ENCODE data around the gene NATD1.
"Not testable (repeated sequence)": the region's sequence is repeated elsewhere in the genome, so short reads cannot be mapped to it uniquely, and the experiment has no call there.

The NATD1 gene

DNA sequence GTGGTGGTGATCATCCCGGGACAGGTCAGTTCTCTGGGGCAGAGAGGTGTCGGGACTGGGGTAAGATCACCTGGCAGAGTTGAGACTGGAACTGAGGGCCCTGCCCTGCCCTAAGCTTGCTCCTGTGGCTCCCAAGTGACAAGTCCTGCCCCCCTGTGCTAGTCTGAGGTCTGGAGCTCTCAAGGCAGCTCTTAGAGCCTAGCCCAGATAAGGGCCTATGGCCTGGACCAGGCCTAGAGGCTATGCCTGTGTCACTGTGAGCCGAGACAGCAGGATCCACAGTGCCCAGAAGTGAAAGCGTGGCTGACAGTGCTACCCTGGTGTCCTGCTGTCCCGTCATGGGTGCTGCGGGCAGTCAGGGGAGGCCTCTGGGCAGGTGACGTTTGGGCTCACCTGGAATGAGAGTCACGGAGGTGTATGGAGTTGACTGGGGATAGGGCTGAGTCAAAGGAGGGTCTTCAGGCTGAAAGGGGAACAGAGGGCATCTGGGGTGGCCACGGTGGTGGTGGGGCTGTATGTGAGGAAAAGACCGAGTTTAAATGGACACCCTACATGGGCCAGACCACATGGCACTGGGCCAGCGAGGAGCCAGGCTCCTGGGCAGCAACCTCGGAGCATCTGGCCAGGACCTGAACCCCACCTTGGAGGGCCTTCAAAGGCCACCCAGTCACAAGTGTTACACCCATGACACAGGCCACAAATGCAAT lies 5.5 kb downstream of the NATD1 start:
- DNase-seq (ENCODE audit: low read depth, low spot score): no peak

DNA sequence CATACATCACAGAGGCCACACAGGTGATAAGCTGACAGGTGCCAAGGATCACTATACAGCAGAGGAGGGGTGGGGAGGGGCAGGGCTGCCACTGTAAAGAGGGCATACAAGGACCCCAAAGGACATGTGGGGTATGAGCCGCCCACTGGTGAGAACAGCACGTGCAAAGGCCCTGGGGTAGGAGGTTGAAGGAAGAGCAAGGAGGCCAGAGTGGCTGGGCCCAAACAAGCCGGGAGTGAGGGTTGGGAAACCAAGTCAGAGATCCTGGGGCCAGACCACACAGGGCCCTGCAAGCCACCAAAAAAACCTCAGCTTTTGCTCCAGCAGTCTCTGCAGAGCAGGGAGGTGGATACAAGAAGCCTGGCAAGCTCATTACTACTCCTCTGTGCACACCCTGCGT lies 6.5 kb downstream of the NATD1 start:
- no peak for DNase-seq (ENCODE audit: low read depth, low spot score)

DNA sequence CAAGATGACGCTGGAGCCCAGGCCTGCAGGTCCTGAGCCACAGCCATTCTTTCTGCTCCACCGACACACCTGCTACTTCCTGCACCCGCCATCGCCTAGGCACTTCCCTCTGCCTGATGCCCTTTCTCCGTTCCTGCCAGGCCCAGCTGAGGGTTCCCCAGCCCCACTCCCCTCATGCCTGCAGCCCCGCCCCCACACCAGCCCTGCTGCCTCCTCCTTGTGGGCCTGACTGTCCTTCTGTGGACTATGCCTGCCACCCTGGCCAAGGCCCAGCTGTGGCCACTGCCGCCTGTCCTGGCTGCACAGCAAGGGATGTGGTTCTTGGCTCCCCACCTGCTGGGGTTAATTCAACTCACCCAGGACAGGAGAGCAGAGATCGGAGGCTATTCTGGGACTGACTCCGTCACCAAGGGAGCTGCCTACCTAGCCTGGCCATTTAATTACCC lies 7.5 kb downstream of the NATD1 start:
- no peak for DNase-seq (ENCODE audit: low read depth, low spot score)

DNA sequence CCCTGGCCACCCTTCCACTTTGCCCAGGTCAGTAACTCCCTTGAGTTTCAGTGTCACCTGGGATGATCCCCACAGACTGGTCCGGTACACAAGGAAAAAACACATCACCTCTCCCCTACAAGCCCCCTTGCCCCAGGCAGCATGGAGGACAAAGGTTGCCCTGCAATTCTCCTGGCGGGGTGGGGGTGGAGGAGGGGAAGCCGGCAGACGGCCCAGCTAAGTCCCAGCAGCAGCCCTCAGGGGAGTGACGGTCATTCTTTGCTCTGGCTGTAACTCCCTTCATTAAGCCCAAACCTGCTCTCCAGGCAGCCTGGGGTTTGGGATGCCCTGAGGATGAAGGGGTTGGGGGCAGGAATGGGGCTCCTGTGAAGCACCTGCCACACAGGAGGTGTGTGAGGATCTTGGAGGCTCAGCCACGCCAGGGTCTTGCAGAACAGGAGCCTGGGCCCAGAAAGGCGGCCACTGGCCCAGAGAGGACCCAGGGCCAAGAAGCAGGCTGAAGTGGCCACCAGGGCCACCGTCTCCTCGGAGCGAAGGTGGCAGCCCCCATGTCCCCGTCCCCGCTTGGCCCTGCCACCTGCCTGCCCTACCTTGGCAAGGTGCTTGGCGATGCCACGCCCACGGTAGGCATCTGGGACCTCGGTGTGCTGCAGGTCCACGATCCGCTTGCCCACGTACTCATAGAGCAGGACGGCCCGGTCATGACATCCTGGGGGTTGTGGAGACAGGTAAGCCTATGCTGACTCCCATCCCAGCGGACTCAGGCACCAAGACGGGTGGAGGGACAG lies 9.5 kb downstream of the NATD1 start:
- DNase-seq (ENCODE audit: low read depth, low spot score): peak; percentile 95

GRCh38 chr17:21242780-21243515 lies 10.3 kb downstream of the NATD1 start:
- DNase-seq (ENCODE audit: low read depth, low spot score): no peak

- DNase-seq (ENCODE audit: low read depth, low spot score): no peak
Measured at GRCh38 chr17:21242026-21242697, 11.0 kb downstream of the NATD1 start.

DNA sequence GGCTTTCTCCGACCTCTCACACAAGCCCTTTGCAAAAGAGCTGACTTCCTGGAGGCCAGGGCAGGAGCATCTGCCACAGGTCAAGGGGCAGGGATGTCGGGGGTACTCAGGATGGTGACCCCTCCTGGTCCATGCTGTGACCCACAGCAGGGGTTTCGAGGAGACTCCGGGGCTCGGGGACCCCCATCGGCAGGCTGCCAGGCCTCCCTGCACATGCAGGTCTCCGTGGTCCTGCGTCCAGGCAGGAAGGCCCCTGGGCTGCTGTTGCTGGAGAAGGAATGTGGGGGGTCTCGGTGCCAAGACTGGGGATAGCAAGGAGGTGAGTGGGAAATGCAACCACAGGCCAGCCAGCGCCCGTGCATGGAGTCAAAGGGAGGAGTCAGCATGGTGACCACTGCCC lies 11.6 kb downstream of the NATD1 start:
- DNase-seq (ENCODE audit: low read depth, low spot score): no peak

- DNase-seq (ENCODE audit: low read depth, low spot score): no peak
Measured at GRCh38 chr17:21240369-21241055, 12.7 kb downstream of the NATD1 start.

DNA sequence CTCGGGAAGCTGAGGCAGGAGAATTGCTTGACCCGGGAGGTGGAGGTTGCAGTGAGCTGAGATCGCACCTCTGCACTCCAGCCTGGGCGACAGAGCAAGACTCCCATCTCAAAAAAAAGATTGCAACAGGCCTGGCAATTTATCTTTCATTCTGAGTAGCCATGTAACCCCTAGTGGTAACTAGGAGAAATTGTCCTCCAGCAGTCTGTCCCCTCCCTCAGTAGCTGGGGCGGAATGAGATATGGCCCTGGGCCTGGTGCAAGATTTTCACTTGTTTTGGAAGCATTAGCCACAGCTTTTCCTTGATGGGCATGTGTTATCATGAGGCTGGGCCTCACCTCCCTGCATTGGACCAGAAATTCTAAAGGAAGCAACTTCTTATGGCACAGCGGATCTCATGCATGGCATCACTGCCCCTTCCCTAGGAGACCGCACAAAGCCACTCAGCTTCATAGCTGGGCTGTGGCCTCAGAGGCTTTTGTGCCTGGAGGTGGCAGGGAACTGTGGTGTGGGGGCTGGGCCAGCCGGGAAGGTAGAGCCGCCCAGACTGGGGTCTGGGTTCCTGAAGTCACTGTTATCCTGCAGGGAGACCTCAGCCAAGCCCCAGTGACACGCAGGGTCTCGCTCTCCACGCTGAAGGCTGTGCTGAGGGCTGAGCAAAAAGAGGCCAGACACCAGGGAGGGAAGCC lies 13.4 kb downstream of the NATD1 start:
- peak; percentile 81 for DNase-seq (ENCODE audit: low read depth, low spot score)

DNA sequence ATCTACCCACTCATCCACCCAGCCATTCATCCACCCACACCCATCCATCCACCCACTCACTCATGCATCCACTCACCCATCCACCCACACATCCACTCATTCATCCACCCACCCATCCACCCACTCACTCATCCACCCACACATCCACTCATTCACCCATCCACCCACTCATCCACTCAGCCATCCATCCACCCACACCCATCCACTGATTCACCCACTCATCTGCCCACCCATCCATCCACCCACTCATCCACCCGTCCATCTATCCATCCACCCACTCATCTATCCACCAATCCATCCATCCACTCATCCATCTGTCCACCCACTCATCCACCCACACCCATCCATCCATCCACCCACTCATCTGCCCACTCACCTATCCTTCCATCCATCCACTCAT lies 17.3 kb downstream of the NATD1 start:
- no peak for DNase-seq (ENCODE audit: low read depth, low spot score)

DNA sequence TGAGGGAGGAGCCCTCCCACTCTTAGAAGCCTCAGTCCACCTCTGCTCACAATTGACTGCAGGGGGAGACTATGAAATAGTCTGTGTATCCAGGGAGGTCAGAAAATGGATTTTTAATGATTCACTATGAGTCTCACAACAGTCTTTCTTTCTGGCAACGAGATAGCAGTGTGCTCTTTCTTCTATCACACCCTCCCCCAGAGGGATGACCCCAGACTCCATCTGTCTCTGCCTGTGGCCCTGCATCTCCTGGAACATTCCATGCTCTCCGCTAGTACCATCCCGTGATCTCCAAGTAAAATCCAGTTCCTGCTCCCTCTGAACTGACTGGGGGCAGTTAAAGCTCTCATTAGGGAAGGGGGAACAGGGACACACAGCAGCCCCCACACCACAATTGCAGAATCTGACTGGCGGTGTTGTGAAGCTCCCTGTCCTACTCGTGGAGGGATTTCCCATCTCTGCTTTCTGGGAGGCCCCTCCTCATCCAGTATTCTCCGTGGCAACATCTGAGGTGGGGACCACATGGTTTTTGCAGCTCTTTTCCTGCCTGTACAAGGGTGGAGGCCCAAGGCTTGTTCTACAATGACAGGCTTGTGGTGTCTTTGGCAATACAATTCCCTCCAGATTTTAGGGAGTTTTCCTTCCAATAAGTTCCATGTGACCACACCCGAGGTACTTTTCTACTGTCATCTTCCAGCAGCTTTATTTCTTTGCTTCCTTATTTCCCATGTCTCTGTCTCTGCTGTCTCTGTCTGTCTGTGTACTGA lies 19.4 kb downstream of the NATD1 start:
- DNase-seq (ENCODE audit: low read depth, low spot score): no peak

DNA sequence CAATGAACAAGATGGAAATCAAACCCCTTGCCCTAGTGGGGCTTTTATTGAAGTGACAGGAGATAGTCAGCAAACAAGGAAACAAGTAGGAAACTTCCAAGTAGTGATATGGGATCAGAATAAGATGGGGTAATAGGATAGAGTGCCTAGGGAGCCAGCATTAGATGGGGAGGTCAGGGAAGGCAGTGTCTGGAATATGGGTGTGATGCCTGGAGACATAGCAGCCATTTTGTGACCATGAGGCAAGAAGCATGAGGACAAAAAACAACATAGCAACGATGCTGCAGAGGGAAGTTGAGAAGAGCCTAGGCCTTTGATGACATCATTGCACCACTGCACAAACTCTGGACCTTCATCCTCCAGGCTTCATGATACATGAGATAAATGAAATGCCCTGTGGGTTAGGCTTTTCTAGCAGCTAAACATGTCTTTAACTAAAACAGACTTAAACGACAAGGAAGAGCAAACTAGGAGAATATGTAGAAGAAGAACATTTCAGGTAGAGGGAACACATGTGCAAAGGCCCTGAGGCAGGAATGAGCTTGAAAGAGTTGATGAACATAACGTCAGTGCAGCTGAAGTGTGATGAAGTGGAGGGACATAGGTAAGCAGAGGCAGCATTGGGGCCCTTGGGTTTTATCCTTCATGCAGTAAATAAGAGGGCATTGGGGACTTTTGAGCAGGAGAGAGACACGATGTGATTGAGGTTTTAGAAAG lies 21.0 kb downstream of the NATD1 start:
- DNase-seq (ENCODE audit: low read depth, low spot score): no peak

DNA sequence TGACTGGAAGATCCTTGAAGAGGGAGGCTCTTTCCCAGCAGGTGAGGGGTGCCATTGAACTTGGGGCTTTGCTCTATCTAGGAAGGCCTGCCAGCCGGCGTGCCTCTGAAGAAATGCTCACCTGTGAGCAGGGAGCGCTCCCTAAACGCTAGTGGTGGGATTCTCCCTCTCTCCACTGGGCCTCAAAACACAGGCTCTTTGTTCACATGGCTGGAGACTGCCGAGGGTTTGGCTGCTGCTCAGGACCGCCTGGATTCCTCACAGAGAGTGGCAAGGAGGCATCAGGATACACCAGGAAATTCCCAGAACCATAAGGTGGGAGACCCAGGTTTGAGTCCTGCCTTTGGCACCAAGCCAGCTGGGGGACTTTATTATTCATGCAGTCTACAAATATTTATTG lies 21.7 kb downstream of the NATD1 start:
- no peak for DNase-seq (ENCODE audit: low read depth, low spot score)

DNA sequence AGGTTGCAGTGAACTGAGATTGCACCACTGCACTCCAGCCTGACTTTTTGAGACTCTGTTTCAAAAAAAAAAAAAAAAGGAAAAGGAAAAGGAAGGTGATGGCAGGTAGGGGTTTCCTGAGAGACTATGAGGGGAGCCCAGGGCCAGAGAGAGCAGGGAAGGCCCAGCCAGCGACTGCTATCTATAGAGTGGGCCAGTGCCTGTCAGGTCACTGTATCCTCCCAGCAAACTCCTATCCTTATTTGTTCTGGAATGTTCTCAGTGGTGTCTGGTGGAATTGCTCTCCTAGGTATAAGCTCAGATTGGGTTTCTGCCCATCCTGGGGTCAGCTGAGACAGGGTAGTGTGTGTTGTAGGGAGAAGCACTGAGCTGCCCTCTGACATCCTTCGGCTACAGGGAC lies 24.4 kb downstream of the NATD1 start:
- no peak for DNase-seq (ENCODE audit: low read depth, low spot score)

DNA sequence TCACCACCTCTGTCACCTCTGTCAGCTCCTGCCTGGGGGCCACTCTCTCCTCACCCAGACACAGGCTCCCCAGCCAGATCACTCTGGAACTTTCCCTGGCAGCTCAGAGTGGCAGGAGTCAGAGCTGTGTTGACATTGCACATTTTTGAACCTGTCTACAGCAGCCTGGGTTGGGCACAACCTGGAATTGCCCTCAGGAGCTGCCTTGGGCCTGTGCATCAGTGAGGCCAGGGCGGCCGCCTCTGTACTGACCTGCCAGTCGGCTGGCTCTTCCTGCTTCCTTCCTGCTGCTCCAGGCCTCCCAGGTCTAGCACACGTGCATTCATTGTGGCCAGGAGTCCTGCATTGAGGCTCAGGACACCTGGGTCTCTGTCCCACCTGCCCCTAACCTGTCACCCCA lies 25.1 kb downstream of the NATD1 start:
- DNase-seq (ENCODE audit: low read depth, low spot score): peak; percentile 60

GRCh38 chr17:21227277-21227676 lies 25.9 kb downstream of the NATD1 start:
- DNase-seq (ENCODE audit: low read depth, low spot score): not testable (repeated sequence)

GRCh38 chr17:21223086-21223485 lies 30.1 kb downstream of the NATD1 start:
- no peak for DNase-seq (ENCODE audit: low read depth, low spot score)

GRCh38 chr17:21218831-21219380 lies 34.3 kb downstream of the NATD1 start:
- DNase-seq (ENCODE audit: low read depth, low spot score): no peak

GRCh38 chr17:21218101-21218500 lies 35.1 kb downstream of the NATD1 start:
- peak; percentile 39 for DNase-seq (ENCODE audit: low read depth, low spot score)

Measured in ELF-1 (cell line).